ENCODE data around the gene NAT10.

Gene NAT10

DNA sequence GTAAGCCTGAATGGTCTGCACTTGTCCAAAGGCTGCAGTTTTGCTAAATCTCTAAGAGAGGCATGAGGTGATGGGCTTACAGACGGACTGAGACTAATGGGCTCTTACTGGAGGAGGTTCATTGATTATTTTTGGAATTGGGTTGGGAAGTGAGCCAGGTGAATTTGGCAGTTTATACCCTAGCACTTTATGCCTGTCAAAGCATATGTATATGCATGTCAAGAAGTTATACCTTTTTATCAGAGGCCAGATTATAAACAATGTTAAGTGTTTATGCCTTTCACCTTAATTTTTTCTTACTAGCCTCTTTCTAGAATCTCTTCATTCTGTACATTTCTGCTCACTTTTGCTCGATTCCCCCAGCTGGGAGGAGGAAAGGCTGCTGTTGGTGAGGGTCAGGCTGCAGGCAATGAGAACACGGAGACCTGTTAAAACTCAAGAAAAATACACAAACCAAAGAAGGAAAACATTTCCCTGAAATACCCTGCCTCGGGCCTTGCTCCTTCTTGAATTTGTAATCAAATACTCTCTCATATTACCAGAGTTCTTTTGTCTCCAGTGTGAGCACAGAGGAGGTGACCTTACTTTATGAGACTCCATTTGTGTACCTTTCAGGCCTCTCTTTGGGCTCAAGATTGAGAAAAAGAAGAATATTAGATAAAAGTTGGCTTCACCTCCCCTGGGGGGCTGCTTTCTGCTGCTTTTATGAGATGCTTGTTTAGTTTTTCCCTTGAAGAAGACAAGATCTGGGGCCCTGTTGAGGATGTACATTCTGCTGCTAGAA is 19.6 kb downstream of the NAT10 start:
- TF ChIP-seq, protein P1, sequence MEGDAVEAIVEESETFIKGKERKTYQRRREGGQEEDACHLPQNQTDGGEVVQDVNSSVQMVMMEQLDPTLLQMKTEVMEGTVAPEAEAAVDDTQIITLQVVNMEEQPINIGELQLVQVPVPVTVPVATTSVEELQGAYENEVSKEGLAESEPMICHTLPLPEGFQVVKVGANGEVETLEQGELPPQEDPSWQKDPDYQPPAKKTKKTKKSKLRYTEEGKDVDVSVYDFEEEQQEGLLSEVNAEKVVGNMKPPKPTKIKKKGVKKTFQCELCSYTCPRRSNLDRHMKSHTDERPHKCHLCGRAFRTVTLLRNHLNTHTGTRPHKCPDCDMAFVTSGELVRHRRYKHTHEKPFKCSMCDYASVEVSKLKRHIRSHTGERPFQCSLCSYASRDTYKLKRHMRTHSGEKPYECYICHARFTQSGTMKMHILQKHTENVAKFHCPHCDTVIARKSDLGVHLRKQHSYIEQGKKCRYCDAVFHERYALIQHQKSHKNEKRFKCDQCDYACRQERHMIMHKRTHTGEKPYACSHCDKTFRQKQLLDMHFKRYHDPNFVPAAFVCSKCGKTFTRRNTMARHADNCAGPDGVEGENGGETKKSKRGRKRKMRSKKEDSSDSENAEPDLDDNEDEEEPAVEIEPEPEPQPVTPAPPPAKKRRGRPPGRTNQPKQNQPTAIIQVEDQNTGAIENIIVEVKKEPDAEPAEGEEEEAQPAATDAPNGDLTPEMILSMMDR (IDR thresholded peaks at IDR 0.05): no peak

DNA sequence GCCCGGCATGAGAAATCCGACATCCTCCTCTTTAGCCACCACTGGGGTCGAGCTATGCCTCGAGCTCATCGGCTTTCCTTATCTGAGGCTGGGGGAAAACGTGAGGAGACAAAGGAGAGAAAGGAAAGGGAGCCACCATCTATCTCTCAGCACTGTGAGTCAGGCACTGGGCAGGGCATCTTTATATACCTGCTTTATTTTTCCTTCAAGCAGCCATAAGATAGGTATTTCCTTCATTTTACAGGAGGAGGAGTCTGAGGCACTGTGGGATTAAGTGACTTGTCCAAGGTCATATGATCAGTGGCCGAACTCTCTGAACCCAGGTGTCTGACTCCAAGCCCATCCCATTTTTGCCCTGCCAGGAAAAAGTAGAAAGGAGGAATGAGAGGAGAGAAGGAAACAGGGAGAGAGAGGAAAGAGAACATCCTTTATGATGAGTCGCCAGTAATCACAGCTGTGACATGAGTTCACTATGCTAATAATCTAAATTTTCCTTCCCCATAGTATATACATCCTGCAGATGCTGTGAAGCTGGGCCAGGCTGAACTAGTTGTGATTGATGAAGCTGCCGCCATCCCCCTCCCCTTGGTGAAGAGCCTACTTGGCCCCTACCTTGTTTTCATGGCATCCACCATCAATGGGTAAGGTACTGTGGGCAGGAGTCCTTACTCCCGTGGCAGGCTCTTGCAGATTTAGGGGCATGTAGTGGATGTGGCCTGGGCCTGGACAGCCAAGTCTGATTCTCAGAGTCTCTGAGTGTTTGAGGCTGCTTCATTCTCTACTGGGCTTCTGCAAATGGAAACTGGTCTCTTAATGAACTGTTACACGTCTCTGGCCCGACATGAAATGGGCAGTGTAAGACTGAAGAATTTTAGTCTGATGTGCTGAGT is 21.8 kb downstream of the NAT10 start:
- TF ChIP-seq, protein P1 (IDR thresholded peaks at IDR 0.05): no peak

DNA sequence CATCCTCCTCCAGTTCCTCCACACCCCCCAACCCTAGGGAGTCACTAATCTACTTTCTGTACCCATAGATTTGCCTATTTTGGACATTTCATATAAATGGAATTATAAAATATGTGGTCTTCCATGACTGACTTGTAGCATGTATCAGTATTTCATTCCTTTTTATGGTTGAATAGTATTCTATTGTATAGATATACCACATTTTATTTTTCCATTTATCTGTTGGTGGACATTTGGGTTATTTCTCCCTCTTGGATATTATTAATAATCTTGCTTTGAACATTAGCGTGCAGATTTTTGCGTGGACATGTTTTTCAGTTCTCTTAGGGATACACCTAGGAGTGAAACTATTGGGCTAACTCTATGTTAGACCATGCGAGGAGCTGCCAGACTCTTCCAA is 23.4 kb downstream of the NAT10 start:
- TF ChIP-seq, protein P1 (IDR thresholded peaks at IDR 0.05): no peak

DNA sequence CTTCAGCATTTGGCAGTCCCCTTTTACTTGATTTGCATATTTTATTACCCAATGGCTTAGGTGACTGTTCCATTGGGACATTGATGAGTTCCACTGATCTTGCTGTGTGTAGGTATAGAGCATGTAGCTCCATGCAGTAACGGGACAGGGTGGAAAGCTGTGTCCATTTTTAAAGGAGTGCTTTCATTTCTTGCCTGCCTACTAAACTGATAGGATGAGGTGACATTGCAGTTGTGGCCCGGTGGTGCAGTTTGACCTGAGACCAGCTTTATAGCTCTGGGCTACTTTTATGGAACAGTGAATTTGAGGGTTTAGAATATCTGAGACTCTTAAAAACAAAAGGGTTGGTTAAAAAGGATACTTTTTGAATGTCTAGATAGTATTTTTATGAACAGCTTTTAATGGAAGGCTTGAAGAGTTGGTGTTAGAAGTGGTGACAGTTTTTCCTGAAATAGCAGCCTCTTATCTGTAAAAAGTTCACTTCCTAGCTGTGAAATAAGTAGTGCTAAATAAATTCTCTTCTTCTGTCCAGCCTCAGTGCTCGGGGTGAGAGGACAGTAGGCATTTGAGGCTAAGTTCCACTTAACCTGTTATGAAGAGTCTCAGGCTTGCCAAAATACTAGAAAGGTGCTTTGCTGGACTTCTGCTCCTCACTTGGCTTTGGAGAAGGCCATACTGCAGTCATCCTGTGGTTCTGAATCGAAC is 27.0 kb downstream of the NAT10 start:
- TF ChIP-seq, protein P1 (IDR thresholded peaks at IDR 0.05): no peak

DNA sequence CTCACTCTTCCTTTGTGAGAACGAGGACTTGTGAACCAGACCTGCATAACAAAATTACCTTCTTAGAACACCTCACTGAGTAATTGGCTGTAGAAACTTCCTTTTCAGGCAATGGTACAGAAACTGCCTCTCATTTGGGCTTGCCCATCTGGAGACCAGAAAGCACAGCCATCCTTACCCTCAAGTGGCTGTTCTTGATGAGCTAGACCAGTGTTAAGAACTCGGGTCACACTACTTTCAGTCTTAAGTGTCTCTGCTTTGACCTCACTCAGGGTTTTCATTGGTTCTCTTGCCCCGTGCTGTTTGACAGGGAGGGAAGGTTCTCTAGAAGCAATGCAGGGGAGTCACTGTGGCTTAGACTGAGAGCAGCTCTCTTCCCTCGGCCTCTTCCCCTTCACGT is 29.3 kb downstream of the NAT10 start:
- TF ChIP-seq, protein P1 (IDR thresholded peaks at IDR 0.05): no peak

DNA sequence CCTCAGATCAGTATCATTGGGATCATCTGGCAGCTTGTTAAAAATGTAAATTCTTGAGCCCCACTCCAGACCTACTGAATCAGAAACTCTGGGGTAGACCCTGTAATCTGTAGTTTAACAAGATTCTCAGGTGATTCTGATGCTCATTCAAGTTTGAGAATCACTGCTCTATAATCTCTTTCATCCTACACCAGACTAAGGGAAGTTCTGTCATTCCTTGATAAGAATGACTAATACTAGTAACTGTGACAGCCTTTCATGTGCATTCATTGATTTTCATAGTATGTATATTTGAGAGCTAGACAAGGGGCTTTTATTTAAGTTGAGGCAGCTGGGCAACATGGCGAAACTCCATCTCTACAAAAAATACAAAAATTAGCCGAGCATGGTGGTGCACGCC is 30.0 kb downstream of the NAT10 start:
- TF ChIP-seq, protein P1 (IDR thresholded peaks at IDR 0.05): no peak

DNA sequence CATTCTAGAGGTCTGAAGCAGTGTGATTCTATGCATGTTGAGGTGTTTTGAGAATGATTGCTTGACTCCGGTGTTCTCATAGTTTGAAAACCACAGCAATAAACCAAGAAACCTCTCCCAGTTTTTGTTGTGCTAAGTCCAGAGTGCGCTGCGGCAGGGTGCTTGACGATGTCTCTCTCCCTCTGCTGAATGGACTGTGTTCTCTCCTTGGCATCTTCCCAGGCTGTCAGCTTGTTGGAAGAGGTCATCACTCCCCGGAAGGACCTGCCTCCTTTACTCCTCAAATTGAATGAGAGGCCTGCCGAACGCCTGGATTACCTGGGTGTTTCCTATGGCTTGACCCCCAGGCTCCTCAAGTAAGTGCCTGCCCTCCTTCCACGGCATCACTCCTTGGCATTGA is 31.0 kb downstream of the NAT10 start:
- TF ChIP-seq, protein P1 (IDR thresholded peaks at IDR 0.05): no peak
